Measurements from ENCODE around the gene GTF2F1. TPM values are rescaled to one million over a fixed set of nuclear protein-coding genes. Genes with fewer than 3 reads are reported as not detected.

GTF2F1 gene
- total RNA-seq, 4 donors from 2014 or later: 11.4 to 34.8 (median 22.4) TPM

DNA sequence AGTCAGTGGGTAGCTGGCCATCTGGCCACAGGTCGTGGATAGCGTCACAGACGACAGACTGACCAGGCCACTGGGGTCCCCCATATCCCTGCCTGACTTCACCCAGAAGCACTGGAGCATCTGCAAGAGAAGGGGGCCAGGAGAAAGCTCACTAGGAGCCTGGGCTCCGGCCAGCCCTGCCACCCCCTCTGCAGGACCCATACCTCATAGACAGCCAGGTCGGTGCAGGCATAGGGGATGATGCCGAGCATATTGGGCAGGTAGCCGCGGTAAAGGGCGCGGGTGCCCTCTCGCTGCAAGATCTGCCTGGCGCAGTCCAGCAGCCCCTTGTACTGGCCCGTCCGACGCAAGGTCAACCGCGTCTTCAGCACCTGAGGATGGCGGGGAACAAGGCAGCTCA lies 34.2 kb upstream of the GTF2F1 start:
- in situ Hi-C loops (cut with MboI; ENCODE audit: low sequenced_read_pairs in 4 of 4): no loop called here
- H3K9me3 ChIP-seq: no peaks in the 10 kb centered on the region
- peaks cover 17 to 22% of the 10 kb centered on the region in 2 donors for H3K4me1 ChIP-seq
- no peaks in the 10 kb centered on the region for H3K27me3 ChIP-seq
- no peak for TF ChIP-seq POLR2A (IDR thresholded peaks at IDR 0.05)
- TF ChIP-seq, protein P1, sequence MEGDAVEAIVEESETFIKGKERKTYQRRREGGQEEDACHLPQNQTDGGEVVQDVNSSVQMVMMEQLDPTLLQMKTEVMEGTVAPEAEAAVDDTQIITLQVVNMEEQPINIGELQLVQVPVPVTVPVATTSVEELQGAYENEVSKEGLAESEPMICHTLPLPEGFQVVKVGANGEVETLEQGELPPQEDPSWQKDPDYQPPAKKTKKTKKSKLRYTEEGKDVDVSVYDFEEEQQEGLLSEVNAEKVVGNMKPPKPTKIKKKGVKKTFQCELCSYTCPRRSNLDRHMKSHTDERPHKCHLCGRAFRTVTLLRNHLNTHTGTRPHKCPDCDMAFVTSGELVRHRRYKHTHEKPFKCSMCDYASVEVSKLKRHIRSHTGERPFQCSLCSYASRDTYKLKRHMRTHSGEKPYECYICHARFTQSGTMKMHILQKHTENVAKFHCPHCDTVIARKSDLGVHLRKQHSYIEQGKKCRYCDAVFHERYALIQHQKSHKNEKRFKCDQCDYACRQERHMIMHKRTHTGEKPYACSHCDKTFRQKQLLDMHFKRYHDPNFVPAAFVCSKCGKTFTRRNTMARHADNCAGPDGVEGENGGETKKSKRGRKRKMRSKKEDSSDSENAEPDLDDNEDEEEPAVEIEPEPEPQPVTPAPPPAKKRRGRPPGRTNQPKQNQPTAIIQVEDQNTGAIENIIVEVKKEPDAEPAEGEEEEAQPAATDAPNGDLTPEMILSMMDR (IDR thresholded peaks at IDR 0.05 in 4 of 5, conservative IDR thresholded peaks at IDR 0.05 in 1 of 5): no peak
- ATAC-seq: no peak
- intact Hi-C loops (cut with DNase I; ENCODE audit: low total_unique reads): loop anchor here (10.0 kb wide), 1 partner anchor 212 kb away; no protein-coding TSS in a partner anchor
- H3K4me3 ChIP-seq: no peak overlapping the region
- no peak for DNase-seq
- H3K36me3 ChIP-seq: no peaks in the 10 kb centered on the region
- H3K27ac ChIP-seq: no peak overlapping the region

DNA sequence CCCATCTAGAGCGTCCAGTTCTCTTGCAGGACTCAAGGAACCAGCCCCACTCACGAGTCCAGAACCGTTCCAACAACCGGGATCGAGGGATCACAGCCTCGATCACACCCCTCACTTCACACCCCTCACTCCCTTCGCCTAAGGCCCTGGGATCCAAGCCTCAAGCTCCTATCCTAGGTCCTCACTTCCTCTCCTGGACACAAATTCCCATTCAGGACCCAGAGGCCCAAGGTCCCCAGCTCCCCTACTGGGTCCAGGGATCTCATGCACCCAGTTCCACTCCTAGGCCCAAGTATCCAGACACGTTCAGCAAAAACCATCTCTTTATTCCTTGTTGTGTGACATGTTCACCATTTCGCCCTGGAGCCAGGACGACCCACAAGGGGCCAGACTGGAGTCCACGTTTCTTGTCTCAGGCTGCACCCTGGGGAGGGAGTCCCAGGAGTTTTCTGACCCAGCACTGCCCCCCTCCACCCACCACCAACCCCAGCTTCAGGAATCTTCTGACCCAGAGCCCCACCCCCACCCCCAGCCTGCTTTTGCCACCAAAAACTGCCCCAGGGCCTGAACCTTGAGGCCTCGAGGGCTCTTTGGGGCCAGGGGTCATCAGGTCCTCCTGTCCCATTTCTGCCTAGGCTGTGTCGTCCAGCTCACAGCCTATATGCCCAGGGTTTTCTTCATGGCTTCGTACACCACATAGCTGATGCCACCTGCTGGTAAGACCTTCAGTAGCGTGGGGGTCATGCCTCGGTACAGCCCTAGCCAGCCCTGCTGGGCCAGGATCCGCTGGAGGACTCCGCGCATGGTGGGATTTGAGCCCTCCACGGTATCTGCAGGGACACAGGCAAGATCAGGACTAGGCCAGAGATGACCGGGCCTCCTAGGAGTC lies 33.0 kb upstream of the GTF2F1 start:
- Histone ChIP-seq H3K27me3 (no peaks in the 10 kb centered on the region), H3K27ac (peak overlapping the region; percentile 84 to 91 (median 86)), H3K36me3 (peaks cover 0 to 10% of the 10 kb centered on the region in 2 donors), H3K4me1 (peaks cover 20 to 24% of the 10 kb centered on the region in 2 donors), H3K4me3 (peak overlapping the region; percentile 36 to 81 (median 44)), H3K9me3 (no peaks in the 10 kb centered on the region)
- in situ Hi-C loops (cut with MboI; ENCODE audit: low sequenced_read_pairs in 4 of 4) (no loop called here), intact Hi-C loops (cut with DNase I; ENCODE audit: low total_unique reads) (loop anchor here (1.0 to 10.0 kb wide), 4 partner anchors 34 to 211 kb away; partner anchors contain the start of gene CLPP)
- TF ChIP-seq POLR2A (IDR thresholded peaks at IDR 0.05): no peak
- ATAC-seq: no peak
- DNase-seq: no peak

DNA sequence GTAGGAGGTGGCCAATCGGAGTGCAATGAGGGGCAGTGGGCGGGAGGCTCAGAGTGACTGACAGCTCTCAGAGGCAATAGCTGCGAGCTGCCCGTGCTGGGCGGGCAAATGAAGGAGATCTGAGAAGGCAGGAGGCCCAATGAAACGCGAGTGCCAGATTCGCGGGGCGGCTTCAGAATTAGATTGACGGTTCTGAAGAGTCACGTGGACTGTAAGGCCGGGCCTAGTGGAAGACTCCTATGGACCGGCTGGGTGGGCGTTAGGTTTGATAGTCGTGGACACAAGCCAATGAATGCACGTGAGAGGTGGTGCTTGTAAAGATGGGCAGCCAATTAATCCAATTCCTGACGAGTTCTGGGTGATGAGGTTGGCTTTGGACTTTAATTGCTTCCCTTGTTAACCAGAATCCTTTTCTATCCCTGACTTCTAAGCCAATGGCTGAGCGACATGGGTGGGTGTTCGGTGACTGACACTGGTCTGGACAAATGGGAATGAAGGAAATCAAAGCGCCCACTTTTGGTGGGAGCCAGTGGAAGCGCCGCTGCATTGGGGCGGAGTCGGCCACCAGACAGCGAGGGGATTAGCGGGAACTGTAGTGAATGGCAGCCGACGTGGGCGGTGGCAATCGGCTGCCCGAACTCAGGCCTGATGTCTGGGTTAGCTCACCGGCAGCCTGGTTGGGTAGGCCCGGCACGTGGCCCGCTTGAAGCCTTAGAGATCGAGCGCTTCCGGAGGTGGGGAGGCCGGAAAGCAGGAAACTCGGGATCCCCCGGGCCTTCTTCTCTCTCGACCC lies 32.2 kb upstream of the GTF2F1 start:
- Histone ChIP-seq H3K27me3 (no peaks in the 10 kb centered on the region), H3K9me3 (no peaks in the 10 kb centered on the region), H3K36me3 (peaks cover 0 to 19% of the 10 kb centered on the region in 2 donors), H3K4me1 (peaks cover 20 to 24% of the 10 kb centered on the region in 2 donors), H3K4me3 (peak overlapping the region; percentile 36 to 81 (median 44)), H3K27ac (peak overlapping the region; percentile 84 to 91 (median 86))
- in situ Hi-C loops (cut with MboI; ENCODE audit: low sequenced_read_pairs in 4 of 4): no loop called here
- DNase-seq (peak; percentile 100), ATAC-seq (peak; percentile 92 to 95)
- intact Hi-C loops (cut with DNase I; ENCODE audit: low total_unique reads): loop anchor here (1.0 to 10.0 kb wide), 5 partner anchors 32 to 210 kb away; partner anchors contain the start of genes CLPP and GTF2F1
- TF ChIP-seq, protein P1 (IDR thresholded peaks at IDR 0.05 in 4 of 5, conservative IDR thresholded peaks at IDR 0.05 in 1 of 5): peak in 1 of 5 experiments; percentile 13
- no peak for TF ChIP-seq POLR2A (IDR thresholded peaks at IDR 0.05)

DNA sequence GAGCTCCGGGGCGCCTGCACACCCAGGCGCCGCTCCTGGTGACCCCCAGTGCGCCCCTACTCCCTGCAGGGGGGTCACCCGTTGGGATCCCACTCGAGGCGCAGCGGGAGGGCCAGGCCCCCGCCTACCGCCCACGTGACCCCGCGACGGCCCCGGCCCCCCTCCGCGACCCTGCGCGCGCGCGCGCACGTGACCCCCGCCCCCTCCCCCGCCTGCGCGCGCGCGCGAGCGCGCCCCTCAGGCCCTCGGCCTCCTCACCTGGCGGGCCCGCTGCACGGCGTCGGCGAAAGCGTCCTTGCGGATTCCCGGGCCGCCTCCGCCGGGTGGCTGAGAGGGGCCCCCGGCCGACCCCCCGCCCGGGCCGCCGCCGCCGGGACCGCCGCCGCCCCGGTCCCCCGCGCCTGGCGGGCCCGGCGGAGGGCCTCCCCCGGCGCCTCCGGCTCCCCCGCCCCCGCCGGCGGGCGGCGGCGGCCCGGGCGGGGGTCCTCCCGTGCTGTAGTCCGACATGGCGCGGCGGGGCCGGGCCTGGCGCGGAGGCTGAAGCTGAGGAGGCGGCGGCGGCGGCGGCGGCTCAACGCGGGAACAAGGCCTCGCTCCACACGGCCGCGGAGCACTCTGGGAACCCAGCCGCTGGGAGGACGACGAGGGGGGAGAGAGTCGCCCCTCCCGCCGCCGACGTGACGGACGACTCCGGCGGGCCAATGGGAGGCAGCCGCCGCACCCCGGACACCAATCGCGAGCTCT lies 31.4 kb upstream of the GTF2F1 start, which contains the start of gene KHSRP:
KHSRP (minus strand) TSS at position 617 of the 744 bp plus-strand sequence; CDS start at position 507, 110 bp downstream.
- Histone ChIP-seq H3K9me3 (no peaks in the 10 kb centered on the region), H3K4me3 (peak within 1 kb of the TSS; percentile 56 to 87 (median 82)), H3K36me3 (peaks cover 0 to 26% of the 10 kb centered on the region in 2 donors), H3K27ac (peak within 1 kb of the TSS; percentile 84 to 91 (median 86)), H3K4me1 (peaks cover 20 to 24% of the 10 kb centered on the region in 2 donors), H3K27me3 (no peaks in the 10 kb centered on the region)
- in situ Hi-C loops (cut with MboI; ENCODE audit: low sequenced_read_pairs in 4 of 4) (no loop called here), intact Hi-C loops (cut with DNase I; ENCODE audit: low total_unique reads) (loop anchor here (1.0 to 10.0 kb wide), 2 partner anchors 31 to 210 kb away; partner anchors contain the start of gene GTF2F1)
- TF ChIP-seq, protein P1 (IDR thresholded peaks at IDR 0.05 in 4 of 5, conservative IDR thresholded peaks at IDR 0.05 in 1 of 5): no peak
- TF ChIP-seq POLR2A (IDR thresholded peaks at IDR 0.05): peak; percentile 90 to 91
- no peak for DNase-seq
- no peak for ATAC-seq

Data from gastrocnemius medialis (tissue), 4 donors.